ENCODE measurements around the gene SIVA1. TPM values are rescaled to one million over a fixed set of nuclear protein-coding genes. Genes with fewer than 3 reads are reported as not detected.

SIVA1 gene
- total and polyA plus RNA-seq, 9 of the 15 experiments (the other 6 are each of a cell fraction or from before 2014, with no cell fraction given), result 4.2 to 186 (median 54.2) TPM

GRCh38 chr14:104723651-104724406 is 29.1 kb upstream of the SIVA1 start, which contains the start of gene ADSS1 (continued):
- TF ChIP-seq, protein P1, sequence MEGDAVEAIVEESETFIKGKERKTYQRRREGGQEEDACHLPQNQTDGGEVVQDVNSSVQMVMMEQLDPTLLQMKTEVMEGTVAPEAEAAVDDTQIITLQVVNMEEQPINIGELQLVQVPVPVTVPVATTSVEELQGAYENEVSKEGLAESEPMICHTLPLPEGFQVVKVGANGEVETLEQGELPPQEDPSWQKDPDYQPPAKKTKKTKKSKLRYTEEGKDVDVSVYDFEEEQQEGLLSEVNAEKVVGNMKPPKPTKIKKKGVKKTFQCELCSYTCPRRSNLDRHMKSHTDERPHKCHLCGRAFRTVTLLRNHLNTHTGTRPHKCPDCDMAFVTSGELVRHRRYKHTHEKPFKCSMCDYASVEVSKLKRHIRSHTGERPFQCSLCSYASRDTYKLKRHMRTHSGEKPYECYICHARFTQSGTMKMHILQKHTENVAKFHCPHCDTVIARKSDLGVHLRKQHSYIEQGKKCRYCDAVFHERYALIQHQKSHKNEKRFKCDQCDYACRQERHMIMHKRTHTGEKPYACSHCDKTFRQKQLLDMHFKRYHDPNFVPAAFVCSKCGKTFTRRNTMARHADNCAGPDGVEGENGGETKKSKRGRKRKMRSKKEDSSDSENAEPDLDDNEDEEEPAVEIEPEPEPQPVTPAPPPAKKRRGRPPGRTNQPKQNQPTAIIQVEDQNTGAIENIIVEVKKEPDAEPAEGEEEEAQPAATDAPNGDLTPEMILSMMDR (IDR thresholded peaks at IDR 0.05 in 2 of 3, conservative IDR thresholded peaks at IDR 0.05 in 1 of 3; ENCODE audit: insufficient read depth in 2 of 3, low read depth in 1 of 3, low read length in 3 of 3), result peak; percentile 72 to 90 (median 83)
- 0 out of 2 replicates have a peak, but pooled peaks have one; percentile 35 for TF ChIP-seq ETV5 (CRISPR knock-in tag; IDR thresholded peaks at IDR 0.05; ENCODE audit: low read depth)
- no peak for TF ChIP-seq CREBBP (IDR thresholded peaks at IDR 0.05; ENCODE audit: low read depth, low read length)
- peak; percentile 41; the same call in 1 of the 2 replicates for TF ChIP-seq SMC3 (conservative IDR thresholded peaks at IDR 0.05; ENCODE audit: insufficient read depth, low read depth, low read length)
- peak; percentile 21 for TF ChIP-seq CCNT2 (IDR thresholded peaks at IDR 0.05; ENCODE audit: borderline replicate concordance, extremely low read depth, insufficient read length, low read depth, low read length)
- TF ChIP-seq GTF2E2 (tag; IDR thresholded peaks at IDR 0.05), result peak; percentile 51; the same call in 1 of the 2 replicates
- TF ChIP-seq SAP30 (IDR thresholded peaks at IDR 0.05; ENCODE audit: borderline replicate concordance, insufficient read depth, low read depth, low read length, poor library complexity, severe bottlenecking), result peak; percentile 34
- TF ChIP-seq RBM22 (IDR thresholded peaks at IDR 0.05; ENCODE audit: low read depth, low read length, poor library complexity, severe bottlenecking), result no peak
- no peak for TF ChIP-seq IRF9 (tag; IDR thresholded peaks at IDR 0.05)
- TF ChIP-seq, protein P2, sequence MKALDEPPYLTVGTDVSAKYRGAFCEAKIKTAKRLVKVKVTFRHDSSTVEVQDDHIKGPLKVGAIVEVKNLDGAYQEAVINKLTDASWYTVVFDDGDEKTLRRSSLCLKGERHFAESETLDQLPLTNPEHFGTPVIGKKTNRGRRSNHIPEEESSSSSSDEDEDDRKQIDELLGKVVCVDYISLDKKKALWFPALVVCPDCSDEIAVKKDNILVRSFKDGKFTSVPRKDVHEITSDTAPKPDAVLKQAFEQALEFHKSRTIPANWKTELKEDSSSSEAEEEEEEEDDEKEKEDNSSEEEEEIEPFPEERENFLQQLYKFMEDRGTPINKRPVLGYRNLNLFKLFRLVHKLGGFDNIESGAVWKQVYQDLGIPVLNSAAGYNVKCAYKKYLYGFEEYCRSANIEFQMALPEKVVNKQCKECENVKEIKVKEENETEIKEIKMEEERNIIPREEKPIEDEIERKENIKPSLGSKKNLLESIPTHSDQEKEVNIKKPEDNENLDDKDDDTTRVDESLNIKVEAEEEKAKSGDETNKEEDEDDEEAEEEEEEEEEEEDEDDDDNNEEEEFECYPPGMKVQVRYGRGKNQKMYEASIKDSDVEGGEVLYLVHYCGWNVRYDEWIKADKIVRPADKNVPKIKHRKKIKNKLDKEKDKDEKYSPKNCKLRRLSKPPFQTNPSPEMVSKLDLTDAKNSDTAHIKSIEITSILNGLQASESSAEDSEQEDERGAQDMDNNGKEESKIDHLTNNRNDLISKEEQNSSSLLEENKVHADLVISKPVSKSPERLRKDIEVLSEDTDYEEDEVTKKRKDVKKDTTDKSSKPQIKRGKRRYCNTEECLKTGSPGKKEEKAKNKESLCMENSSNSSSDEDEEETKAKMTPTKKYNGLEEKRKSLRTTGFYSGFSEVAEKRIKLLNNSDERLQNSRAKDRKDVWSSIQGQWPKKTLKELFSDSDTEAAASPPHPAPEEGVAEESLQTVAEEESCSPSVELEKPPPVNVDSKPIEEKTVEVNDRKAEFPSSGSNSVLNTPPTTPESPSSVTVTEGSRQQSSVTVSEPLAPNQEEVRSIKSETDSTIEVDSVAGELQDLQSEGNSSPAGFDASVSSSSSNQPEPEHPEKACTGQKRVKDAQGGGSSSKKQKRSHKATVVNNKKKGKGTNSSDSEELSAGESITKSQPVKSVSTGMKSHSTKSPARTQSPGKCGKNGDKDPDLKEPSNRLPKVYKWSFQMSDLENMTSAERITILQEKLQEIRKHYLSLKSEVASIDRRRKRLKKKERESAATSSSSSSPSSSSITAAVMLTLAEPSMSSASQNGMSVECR (CRISPR knock-in tag; IDR thresholded peaks at IDR 0.05), result peak; percentile 16; the same call in 1 of the 2 replicates
- TF ChIP-seq MCM2 (IDR thresholded peaks at IDR 0.05; ENCODE audit: low read depth), result no peak
- TF ChIP-seq JUN (IDR thresholded peaks at IDR 0.05; ENCODE audit: borderline replicate concordance, low read depth, low read length), result no peak
- no peak for TF ChIP-seq JUN (CRISPR knock-in tag; IDR thresholded peaks at IDR 0.05; ENCODE audit: borderline replicate concordance)
- TF ChIP-seq VEZF1 (CRISPR knock-in tag; IDR thresholded peaks at IDR 0.05), result peak; percentile 59
- TF ChIP-seq TCF15 (CRISPR knock-in tag; IDR thresholded peaks at IDR 0.05), result no peak
- peak; percentile 65; the same call in 1 of the 2 replicates for TF ChIP-seq ZNF316 (IDR thresholded peaks at IDR 0.05)

Measured in K562 (cell line).